Measurements from ENCODE around the gene CD72. TPM values are rescaled to one million over a fixed set of nuclear protein-coding genes. Genes with fewer than 3 reads are reported as not detected.

CD72 gene
- polyA plus RNA-seq, 3 donors: 1.6 to 6.8 (median 1.8) TPM

GRCh38 chr9:35603986-35604577, 14.1 kb downstream of the CD72 start:
- H3K4me1 Mint-ChIP-seq: peaks cover 34% of the 10 kb centered on the region
- peaks cover 18 to 19% of the 10 kb centered on the region in 2 donors for H3K36me3 ChIP-seq (replicated peaks in 1 of 2; ENCODE audit: control insufficient read depth in 1 of 2, insufficient read depth in 2 of 2, low read length in 2 of 2)
- H3K27ac Mint-ChIP-seq: peak overlapping the region; percentile 96 to 99 (median 99)
- peak overlapping the region; percentile 91 for H2AFZ ChIP-seq (ENCODE audit: insufficient read depth, low read depth, low read length, poor library complexity, severe bottlenecking)
- H3K27me3 Mint-ChIP-seq (ENCODE audit: low read depth in 3 of 3): peaks cover 0 to 2% (median 0%) of the 10 kb centered on the region in 3 donors
- peak; percentile 100 for DNase-seq
- H3K36me3 Mint-ChIP-seq: peaks cover 21 to 22% of the 10 kb centered on the region in 2 donors
- H3K4me3 Mint-ChIP-seq: peak overlapping the region; percentile 97 to 98
- H3K9me3 Mint-ChIP-seq: no peaks in the 10 kb centered on the region
- peak; percentile 96 for TF ChIP-seq CTCF (IDR thresholded peaks at IDR 0.05)
- peak overlapping the region; percentile 72 for H3K9ac ChIP-seq (ENCODE audit: insufficient read depth, low read length, poor library complexity, severe bottlenecking)
- no peaks in the 10 kb centered on the region for H3K27me3 ChIP-seq (ENCODE audit: control insufficient read depth in 2 of 2, insufficient read depth in 2 of 2, low read length in 2 of 2)
- H3K79me2 ChIP-seq (ENCODE audit: insufficient read depth, low read length): peaks cover 12% of the 10 kb centered on the region
- no peaks in the 10 kb centered on the region for H3K9me3 ChIP-seq (replicated peaks in 1 of 2; ENCODE audit: control insufficient read depth in 1 of 2, insufficient read depth in 1 of 2, low read length in 2 of 2)
- peak overlapping the region; percentile 78 to 90 for H3K27ac ChIP-seq (ENCODE audit: low read depth in 1 of 2, low read length in 2 of 2)
- peak overlapping the region; percentile 94 for H3K4me2 ChIP-seq (replicated peaks; ENCODE audit: extremely low read depth, low read length, poor library complexity, severe bottlenecking)
- WGBS (ENCODE audit: insufficient coverage): 0% methylated on average over 40 of the region's 41 CpGs
- H3K4me3 ChIP-seq (replicated peaks in 1 of 3; ENCODE audit: low read depth in 2 of 3, low read length in 3 of 3): peak overlapping the region; percentile 57 to 98 (median 69)
- H3K4me1 ChIP-seq (ENCODE audit: control insufficient read depth in 1 of 2, insufficient read depth in 2 of 2, low read length in 2 of 2): peaks cover 33 to 42% of the 10 kb centered on the region in 2 donors
- intact Hi-C loops (cut with micrococcal nuclease): loop anchor here (2.0 to 10.0 kb wide), 5 partner anchors 53 to 211 kb away; partner anchors contain the start of genes CCDC107 (in 1 of the 2), CREB3 (in 1 of the 2), HINT2 (in 1 of the 2) and RMRP (in 1 of the 2)
- peaks cover 13% of the 10 kb centered on the region for H4K20me1 ChIP-seq (ENCODE audit: insufficient read depth, low read length)

DNA sequence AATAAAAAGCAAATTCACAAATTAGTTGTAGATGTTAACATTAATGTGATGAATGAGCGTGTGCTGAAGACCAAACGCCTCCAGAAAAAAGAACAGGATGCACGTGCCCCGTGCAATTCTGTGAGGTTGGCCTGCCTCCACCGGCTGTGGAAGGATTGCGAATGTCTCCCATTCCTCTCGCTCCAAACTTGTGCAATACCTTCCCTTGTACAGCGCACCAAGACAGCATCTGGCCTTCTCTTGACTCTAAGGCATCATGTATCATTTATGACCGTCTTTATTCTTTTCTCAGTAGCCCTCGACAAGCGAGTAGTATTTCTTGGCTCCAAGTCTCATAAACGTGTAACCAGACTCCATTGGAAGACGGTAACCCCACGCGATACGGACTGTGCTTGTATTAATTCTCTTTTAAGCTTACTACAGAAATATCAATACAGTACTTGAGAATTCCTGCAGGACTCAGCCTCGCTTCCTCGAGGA, 14.7 kb downstream of the CD72 start:
- Histone ChIP-seq H4K20me1 (ENCODE audit: insufficient read depth, low read length) (peaks cover 13% of the 10 kb centered on the region), H3K4me1 (ENCODE audit: control insufficient read depth in 1 of 2, insufficient read depth in 2 of 2, low read length in 2 of 2) (peaks cover 33 to 42% of the 10 kb centered on the region in 2 donors), H3K9me3 (replicated peaks in 1 of 2; ENCODE audit: control insufficient read depth in 1 of 2, insufficient read depth in 1 of 2, low read length in 2 of 2) (no peaks in the 10 kb centered on the region), H3K79me2 (ENCODE audit: insufficient read depth, low read length) (peaks cover 12% of the 10 kb centered on the region), H3K36me3 (replicated peaks in 1 of 2; ENCODE audit: control insufficient read depth in 1 of 2, insufficient read depth in 2 of 2, low read length in 2 of 2) (peaks cover 13% of the 10 kb centered on the region in 2 donors), H2AFZ (ENCODE audit: insufficient read depth, low read depth, low read length, poor library complexity, severe bottlenecking) (peak overlapping the region; percentile 83), H3K27ac (ENCODE audit: low read depth in 1 of 2, low read length in 2 of 2) (peak overlapping the region; percentile 11 to 90), H3K4me2 (replicated peaks; ENCODE audit: extremely low read depth, low read length, poor library complexity, severe bottlenecking) (peak overlapping the region; percentile 94), H3K4me3 (replicated peaks in 1 of 3; ENCODE audit: low read depth in 2 of 3, low read length in 3 of 3) (peak overlapping the region; percentile 15 to 98 (median 28)), H3K9ac (ENCODE audit: insufficient read depth, low read length, poor library complexity, severe bottlenecking) (peak overlapping the region; percentile 49), H3K27me3 (ENCODE audit: control insufficient read depth in 2 of 2, insufficient read depth in 2 of 2, low read length in 2 of 2) (no peaks in the 10 kb centered on the region)
- Mint-ChIP-seq H3K9me3 (no peaks in the 10 kb centered on the region), H3K4me1 (peaks cover 34% of the 10 kb centered on the region), H3K4me3 (peak overlapping the region; percentile 83 to 97), H3K36me3 (peaks cover 16 to 17% of the 10 kb centered on the region in 2 donors), H3K27me3 (ENCODE audit: low read depth in 3 of 3) (peaks cover 0 to 2% (median 0%) of the 10 kb centered on the region in 3 donors), H3K27ac (peak overlapping the region; percentile 66 to 99 (median 98))
- 4% methylated on average over 13 of the region's 18 CpGs for WGBS (ENCODE audit: insufficient coverage)
- intact Hi-C loops (cut with micrococcal nuclease): loop anchor here (5.0 to 10.0 kb wide), 4 partner anchors 54 to 211 kb away; partner anchors contain the start of genes CCDC107 (in 1 of the 2), CREB3 (in 1 of the 2), HINT2 (in 1 of the 2) and RMRP (in 1 of the 2)
- no peak for TF ChIP-seq CTCF (IDR thresholded peaks at IDR 0.05)
- DNase-seq: peak in 2 of 3 donors; percentile 49 to 54
